ENCODE results near the gene CUX1. TPM values are rescaled to one million over a fixed set of nuclear protein-coding genes. Genes with fewer than 3 reads are reported as not detected.

CUX1 gene
- total and polyA plus RNA-seq, 10 of the 15 experiments (the other 5 are each of a cell fraction or from before 2014, with no cell fraction given): 6.1 to 48.6 (median 25.9) TPM

DNA sequence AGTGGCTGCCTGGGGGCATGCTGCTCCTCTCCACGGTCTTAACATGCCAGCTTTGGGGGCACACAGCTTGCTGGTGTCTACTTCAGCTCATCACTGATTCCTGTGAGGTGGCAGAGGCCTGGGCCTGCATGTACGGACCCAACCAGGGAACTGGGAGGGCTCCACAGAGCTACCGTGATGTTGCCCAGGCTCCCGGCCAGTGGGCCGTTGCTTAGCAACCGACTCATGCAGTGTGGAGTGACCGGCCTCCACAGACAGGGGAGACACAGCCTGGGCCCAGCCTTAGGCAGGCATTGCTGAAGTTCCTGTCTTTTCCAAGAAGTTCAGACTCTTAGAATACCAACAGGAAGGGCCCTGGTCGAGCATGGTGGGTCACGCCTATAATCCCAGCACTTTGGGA lies 443.4 kb downstream of the CUX1 start:
- in situ Hi-C loops (cut with MboI) (loop anchor here (25.0 kb wide), 1 partner anchor 899 kb away; the partner anchor contains the start of gene COL26A1), intact Hi-C loops (cut with micrococcal nuclease; ENCODE audit: unreplicated experiment) (no loop called here)
- 50% methylated on average over 9 of the region's 9 CpGs for whole genome bisulfite sequencing (ENCODE audit: insufficient coverage, insufficient replicate concordance, low lambda C conversion rate, missing lambda C conversion rate)
- ATAC-seq: no peak
- ChIA-PET SMC1A (ENCODE audit: uncharacterized antibody, unreplicated experiment) (no interaction called here), POLR2A (no interaction called here), CTCF (interaction anchor here (1.0 kb wide), 1 partner anchor 11 kb away, joined by 3 read pairs; no protein-coding TSS in a partner anchor), RAD21 (ENCODE audit: unreplicated experiment) (no interaction called here)
- Histone ChIP-seq H3K79me2 (ENCODE audit: control insufficient read depth, insufficient read depth, low read length) (no peaks in the 10 kb centered on the region), H4K20me1 (ENCODE audit: control insufficient read depth, insufficient read depth) (no peaks in the 10 kb centered on the region), H3K9ac (ENCODE audit: control insufficient read depth, insufficient read depth, low read length) (no peak overlapping the region), H3K27me3 (replicated peaks in 1 of 2; ENCODE audit: control insufficient read depth in 2 of 2, insufficient read depth in 2 of 2, low read length in 1 of 2) (no peaks in the 10 kb centered on the region), H3K4me2 (ENCODE audit: control insufficient read depth, insufficient read depth) (no peak overlapping the region), H3K9me3 (replicated peaks; ENCODE audit: control insufficient read depth, insufficient read depth, low read length) (no peaks in the 10 kb centered on the region), H3K4me3 (no peak overlapping the region), H2AFZ (ENCODE audit: control insufficient read depth, low read depth, low read length) (no peak overlapping the region), H3K36me3 (ENCODE audit: control insufficient read depth in 2 of 2, insufficient read depth in 2 of 2, low read length in 1 of 2) (no peaks in the 10 kb centered on the region), H3K27ac (ENCODE audit: control insufficient read depth, insufficient read depth) (no peak overlapping the region), H3K4me1 (ENCODE audit: control insufficient read depth, insufficient read depth, low read length) (no peaks in the 10 kb centered on the region)
- FAIRE-seq: no peak
- BruUV-seq (replicated peaks): no TSS peak
- no peak for DNase-seq (ENCODE audit: low read depth, low spot score)
- no peak for TF ChIP-seq ZNF274 (IDR thresholded peaks at IDR 0.05; ENCODE audit: insufficient read depth, insufficient read length)
- no peak for TF ChIP-seq ZBED1 (IDR thresholded peaks at IDR 0.05; ENCODE audit: borderline replicate concordance)
- no peak for TF ChIP-seq ZZZ3 (IDR thresholded peaks at IDR 0.05; ENCODE audit: control insufficient read depth, insufficient read length, low read depth)
- TF ChIP-seq, protein P1, sequence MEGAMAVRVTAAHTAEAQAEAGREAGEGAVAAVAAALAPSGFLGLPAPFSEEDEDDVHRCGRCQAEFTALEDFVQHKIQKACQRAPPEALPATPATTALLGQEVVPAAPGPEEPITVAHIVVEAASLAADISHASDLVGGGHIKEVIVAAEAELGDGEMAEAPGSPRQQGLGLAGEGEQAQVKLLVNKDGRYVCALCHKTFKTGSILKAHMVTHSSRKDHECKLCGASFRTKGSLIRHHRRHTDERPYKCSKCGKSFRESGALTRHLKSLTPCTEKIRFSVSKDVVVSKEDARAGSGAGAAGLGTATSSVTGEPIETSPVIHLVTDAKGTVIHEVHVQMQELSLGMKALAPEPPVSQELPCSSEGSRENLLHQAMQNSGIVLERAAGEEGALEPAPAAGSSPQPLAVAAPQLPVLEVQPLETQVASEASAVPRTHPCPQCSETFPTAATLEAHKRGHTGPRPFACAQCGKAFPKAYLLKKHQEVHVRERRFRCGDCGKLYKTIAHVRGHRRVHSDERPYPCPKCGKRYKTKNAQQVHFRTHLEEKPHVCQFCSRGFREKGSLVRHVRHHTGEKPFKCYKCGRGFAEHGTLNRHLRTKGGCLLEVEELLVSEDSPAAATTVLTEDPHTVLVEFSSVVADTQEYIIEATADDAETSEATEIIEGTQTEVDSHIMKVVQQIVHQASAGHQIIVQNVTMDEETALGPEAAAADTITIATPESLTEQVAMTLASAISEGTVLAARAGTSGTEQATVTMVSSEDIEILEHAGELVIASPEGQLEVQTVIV (IDR thresholded peaks at IDR 0.05; ENCODE audit: borderline replicate concordance, partially characterized antibody): no peak
- TF ChIP-seq ASH2L (IDR thresholded peaks at IDR 0.05; ENCODE audit: borderline replicate concordance, low read depth): no peak
- TF ChIP-seq MYC (IDR thresholded peaks at IDR 0.05; ENCODE audit: insufficient read depth, insufficient read length, insufficient replicate concordance, low read length, severe bottlenecking): no peak
- TF ChIP-seq, protein P2, sequence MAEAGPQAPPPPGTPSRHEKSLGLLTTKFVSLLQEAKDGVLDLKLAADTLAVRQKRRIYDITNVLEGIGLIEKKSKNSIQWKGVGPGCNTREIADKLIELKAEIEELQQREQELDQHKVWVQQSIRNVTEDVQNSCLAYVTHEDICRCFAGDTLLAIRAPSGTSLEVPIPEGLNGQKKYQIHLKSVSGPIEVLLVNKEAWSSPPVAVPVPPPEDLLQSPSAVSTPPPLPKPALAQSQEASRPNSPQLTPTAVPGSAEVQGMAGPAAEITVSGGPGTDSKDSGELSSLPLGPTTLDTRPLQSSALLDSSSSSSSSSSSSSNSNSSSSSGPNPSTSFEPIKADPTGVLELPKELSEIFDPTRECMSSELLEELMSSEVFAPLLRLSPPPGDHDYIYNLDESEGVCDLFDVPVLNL (IDR thresholded peaks at IDR 0.05; ENCODE audit: low read depth, low read length): no peak
- TF ChIP-seq, protein P3, sequence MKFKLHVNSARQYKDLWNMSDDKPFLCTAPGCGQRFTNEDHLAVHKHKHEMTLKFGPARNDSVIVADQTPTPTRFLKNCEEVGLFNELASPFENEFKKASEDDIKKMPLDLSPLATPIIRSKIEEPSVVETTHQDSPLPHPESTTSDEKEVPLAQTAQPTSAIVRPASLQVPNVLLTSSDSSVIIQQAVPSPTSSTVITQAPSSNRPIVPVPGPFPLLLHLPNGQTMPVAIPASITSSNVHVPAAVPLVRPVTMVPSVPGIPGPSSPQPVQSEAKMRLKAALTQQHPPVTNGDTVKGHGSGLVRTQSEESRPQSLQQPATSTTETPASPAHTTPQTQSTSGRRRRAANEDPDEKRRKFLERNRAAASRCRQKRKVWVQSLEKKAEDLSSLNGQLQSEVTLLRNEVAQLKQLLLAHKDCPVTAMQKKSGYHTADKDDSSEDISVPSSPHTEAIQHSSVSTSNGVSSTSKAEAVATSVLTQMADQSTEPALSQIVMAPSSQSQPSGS (IDR thresholded peaks at IDR 0.05; ENCODE audit: low read length): no peak
- TF ChIP-seq POU2F2 (IDR thresholded peaks at IDR 0.05; ENCODE audit: borderline replicate concordance, low read depth, low read length): no peak
- no peak for TF ChIP-seq FOXK2 (IDR thresholded peaks at IDR 0.05)
